ENCODE results near the gene PLEKHA4.
"Not testable (repeated sequence)": the region's sequence is repeated elsewhere in the genome, so short reads cannot be mapped to it uniquely, and the experiment has no call there.

DNA sequence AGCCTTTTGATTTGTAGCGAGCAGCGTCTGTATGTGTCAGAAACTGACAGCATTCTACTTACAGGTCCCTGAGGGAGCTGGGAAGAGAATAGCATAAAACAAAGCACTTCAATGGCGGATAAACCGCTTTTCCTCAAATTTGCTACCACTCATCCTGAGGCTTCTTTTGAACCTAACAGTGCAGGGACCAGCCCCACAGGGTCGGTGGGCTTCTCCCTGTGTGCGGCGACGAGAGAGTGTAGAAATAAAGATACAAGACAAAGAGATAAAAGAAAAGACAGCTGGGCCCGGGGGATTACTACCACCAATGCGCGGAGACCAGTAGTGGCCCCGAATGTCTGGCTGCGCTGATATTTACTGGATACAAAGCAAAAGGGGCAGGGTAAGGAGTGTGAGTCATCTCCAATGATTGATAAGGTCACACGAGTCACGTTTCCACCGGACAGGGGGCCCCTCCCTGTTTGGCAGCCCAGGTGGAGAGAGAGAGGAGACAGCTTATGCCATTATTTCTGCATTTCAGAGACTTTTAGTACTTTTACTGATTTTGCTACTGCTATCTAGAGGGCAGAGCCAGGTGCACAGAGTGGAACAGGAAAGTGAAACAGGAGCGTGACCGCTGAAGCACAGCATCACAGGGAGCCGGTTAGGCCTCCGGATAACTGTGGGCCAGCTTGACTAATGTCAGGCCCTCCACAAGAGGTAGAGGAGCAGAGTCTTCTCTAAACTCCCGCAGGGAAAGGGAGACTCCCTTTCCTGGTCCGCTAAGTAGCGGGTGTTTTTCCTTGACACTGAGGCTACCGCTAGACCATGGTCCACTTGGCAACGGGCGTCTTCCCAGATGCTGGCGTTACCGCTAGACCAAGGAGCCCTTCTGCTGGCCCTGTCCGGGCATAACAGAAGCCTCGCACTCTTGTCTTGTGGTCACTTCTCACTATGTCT, 7.9 kb upstream of the PLEKHA4 start:
- TF ChIP-seq FOXM1 (IDR thresholded peaks at IDR 0.05; ENCODE audit: borderline replicate concordance, low read depth); EP300 (IDR thresholded peaks at IDR 0.05; ENCODE audit: borderline replicate concordance); TAF1 (IDR thresholded peaks at IDR 0.05; ENCODE audit: low read depth); CREB1 (IDR thresholded peaks at IDR 0.05; ENCODE audit: low read depth); RAD21 (IDR thresholded peaks at IDR 0.05; ENCODE audit: low read depth); TEAD4 (IDR thresholded peaks at IDR 0.05); YY1 (IDR thresholded peaks at IDR 0.05; ENCODE audit: low read depth); TCF12 (IDR thresholded peaks at IDR 0.05; ENCODE audit: low read depth); EGR1 (IDR thresholded peaks at IDR 0.05): not testable (repeated sequence)
- TF ChIP-seq, protein P1, sequence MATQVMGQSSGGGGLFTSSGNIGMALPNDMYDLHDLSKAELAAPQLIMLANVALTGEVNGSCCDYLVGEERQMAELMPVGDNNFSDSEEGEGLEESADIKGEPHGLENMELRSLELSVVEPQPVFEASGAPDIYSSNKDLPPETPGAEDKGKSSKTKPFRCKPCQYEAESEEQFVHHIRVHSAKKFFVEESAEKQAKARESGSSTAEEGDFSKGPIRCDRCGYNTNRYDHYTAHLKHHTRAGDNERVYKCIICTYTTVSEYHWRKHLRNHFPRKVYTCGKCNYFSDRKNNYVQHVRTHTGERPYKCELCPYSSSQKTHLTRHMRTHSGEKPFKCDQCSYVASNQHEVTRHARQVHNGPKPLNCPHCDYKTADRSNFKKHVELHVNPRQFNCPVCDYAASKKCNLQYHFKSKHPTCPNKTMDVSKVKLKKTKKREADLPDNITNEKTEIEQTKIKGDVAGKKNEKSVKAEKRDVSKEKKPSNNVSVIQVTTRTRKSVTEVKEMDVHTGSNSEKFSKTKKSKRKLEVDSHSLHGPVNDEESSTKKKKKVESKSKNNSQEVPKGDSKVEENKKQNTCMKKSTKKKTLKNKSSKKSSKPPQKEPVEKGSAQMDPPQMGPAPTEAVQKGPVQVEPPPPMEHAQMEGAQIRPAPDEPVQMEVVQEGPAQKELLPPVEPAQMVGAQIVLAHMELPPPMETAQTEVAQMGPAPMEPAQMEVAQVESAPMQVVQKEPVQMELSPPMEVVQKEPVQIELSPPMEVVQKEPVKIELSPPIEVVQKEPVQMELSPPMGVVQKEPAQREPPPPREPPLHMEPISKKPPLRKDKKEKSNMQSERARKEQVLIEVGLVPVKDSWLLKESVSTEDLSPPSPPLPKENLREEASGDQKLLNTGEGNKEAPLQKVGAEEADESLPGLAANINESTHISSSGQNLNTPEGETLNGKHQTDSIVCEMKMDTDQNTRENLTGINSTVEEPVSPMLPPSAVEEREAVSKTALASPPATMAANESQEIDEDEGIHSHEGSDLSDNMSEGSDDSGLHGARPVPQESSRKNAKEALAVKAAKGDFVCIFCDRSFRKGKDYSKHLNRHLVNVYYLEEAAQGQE (IDR thresholded peaks at IDR 0.05; ENCODE audit: low read depth): not testable (repeated sequence)
- TF ChIP-seq, protein P2, sequence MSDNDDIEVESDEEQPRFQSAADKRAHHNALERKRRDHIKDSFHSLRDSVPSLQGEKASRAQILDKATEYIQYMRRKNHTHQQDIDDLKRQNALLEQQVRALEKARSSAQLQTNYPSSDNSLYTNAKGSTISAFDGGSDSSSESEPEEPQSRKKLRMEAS (IDR thresholded peaks at IDR 0.05): not testable (repeated sequence)
- TF ChIP-seq NFIC (IDR thresholded peaks at IDR 0.05): 0 out of 2 replicates have a peak, but pooled peaks have one; percentile 27
- TF ChIP-seq, protein P3, sequence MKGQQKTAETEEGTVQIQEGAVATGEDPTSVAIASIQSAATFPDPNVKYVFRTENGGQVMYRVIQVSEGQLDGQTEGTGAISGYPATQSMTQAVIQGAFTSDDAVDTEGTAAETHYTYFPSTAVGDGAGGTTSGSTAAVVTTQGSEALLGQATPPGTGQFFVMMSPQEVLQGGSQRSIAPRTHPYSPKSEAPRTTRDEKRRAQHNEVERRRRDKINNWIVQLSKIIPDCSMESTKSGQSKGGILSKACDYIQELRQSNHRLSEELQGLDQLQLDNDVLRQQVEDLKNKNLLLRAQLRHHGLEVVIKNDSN (IDR thresholded peaks at IDR 0.05): not testable (repeated sequence)
